ENCODE data around the gene ZSWIM1.

ZSWIM1 gene

GRCh38 chr20:45880988-45881788 lies at the start of gene ZSWIM1:
TSS of gene ZSWIM1 (plus strand) at chr20:45881227. CDS start at chr20:45882593, 1,366 bp downstream.
- H3K4me3 ChIP-seq (ENCODE audit: low read depth, low read length) = peak within 1 kb of the TSS; percentile 82

DNA sequence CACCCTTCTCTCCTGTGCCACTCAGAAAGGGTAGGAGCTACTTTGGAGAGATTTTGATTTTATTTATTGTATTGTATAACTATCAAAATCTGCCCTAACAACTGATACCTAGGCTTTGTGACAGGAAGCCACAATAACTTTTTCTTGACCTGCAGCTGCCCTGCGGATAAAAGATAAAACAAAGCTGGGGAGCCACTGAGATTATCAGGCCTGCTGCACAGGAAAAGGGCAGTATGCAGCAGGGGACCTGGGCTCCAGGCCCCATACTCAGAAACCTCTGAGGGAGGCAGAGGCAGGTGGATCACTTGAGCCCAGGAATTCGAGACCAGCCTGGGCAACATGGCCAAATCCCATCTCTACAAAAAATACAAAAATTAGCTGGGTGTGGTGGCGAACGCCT lies 48.4 kb upstream of the ZSWIM1 start:
- H3K4me3 ChIP-seq (ENCODE audit: low read depth, low read length) = no peak overlapping the region

DNA sequence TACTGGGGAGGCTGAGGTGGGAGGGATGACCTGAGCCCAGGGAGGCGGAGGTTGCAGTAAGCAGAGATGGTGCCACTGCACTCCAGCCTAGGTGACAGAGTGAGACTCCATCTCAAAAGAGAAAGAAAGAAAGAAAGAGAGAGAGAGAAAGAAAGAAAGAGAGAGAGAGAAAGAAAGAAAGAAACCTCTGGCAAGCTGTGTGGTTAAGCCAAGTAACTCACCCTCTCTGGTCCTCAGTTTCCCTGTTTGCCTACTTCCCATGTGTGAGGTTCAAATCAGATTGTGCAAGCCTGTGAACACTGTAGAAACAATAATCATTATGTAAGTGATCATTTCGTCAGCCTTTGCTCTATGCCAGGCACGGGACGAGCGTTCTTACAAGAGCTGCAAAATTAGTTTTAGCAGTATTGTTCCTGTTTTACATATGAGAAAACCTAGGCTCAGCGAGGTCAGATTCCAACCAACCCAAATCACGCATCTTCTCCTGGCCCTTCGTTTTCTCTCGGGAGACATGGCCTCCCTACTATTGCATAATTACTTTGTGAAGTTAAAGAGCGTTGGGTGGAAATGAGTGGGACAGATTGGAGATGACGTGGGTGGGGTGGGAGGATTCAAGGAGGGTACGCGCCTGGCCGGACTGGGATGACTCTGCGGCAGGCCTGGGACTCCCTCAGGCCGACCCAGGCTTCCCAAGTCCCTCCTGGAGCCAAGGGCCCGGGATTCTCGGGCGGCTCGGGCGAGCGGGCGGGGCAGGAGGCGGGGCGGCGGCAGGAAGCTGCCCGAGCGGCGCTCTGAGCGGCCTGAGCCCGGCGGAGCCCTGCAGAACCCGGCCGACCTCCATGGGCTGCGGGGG lies 47.8 kb upstream of the ZSWIM1 start, which contains the start of gene SNX21:
Gene SNX21, plus strand, starts transcription at position 770 of the 853 bp plus-strand sequence. CDS start 121 bp downstream, outside the sequence.
- H3K4me3 ChIP-seq (ENCODE audit: low read depth, low read length) = peak within 1 kb of the TSS; percentile 52

DNA sequence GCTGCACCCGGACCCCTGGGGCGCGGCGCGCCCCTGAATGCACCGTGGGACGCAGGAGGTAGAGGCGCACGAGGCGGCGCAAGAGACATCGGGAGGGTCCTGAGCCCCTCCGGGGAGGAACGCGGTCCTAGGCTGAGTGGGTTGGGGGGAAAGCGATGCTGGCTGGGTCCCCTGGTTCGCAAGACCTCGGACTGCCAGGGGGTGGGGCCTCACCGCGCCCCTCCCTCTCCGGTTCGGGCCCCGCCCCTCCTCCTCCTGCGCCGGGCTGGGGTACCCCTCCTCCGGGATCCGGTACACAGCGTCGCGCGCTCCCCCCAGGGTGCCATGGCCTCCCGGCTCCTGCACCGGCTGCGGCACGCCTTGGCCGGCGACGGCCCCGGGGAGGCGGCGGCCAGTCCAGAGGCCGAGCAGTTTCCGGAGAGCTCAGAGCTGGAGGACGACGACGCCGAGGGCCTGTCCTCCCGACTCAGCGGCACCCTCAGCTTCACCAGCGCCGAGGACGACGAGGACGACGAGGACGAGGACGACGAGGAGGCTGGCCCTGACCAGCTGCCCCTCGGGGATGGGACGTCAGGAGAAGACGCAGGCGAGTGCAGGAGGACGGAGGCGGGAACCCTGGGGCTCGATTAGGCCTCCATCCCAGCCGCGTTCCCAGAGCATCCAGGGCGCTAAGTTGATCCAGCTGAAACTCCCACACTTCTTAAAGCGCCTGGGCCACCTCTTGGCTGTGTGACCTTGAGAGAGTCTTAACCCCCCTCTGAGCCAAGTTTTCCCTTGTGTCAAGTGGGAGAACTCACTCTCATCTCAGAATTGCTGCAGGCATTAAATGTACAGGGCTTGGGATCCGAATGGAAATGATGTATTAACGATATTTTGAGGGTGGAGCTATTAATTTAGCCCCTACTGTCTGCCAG lies 46.9 kb upstream of the ZSWIM1 start:
- H3K4me3 ChIP-seq (ENCODE audit: low read depth, low read length) = peak overlapping the region; percentile 52

GRCh38 chr20:45834797-45835161 lies 46.2 kb upstream of the ZSWIM1 start:
- peak overlapping the region; percentile 52 for H3K4me3 ChIP-seq (ENCODE audit: low read depth, low read length)

GRCh38 chr20:45835329-45835765 lies 45.7 kb upstream of the ZSWIM1 start:
- H3K4me3 ChIP-seq (ENCODE audit: low read depth, low read length) = no peak overlapping the region

GRCh38 chr20:45835825-45836224 lies 45.2 kb upstream of the ZSWIM1 start:
- no peak overlapping the region for H3K4me3 ChIP-seq (ENCODE audit: low read depth, low read length)

DNA sequence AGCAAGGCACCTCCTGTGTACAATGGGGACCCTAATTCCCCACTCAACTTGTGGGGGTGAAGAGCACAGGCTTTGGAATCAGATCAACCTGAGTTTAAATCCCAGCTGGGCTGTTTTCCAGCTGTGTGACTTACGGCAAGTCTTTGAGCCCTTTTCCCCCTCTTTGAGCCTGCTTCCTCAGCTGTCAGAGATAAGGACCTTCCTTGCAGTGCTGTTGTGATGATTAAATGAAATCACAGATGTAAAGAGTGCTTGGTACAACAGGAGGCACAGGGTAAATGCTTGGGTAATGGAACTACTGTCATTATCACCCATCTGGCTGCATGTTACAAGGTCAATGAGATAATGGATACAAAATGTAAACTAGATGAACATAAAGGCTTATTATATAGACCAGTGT lies 44.2 kb upstream of the ZSWIM1 start:
- H3K4me3 ChIP-seq (ENCODE audit: low read depth, low read length) = no peak overlapping the region

GRCh38 chr20:45840700-45841198 lies 40.3 kb upstream of the ZSWIM1 start:
- no peak overlapping the region for H3K4me3 ChIP-seq (ENCODE audit: low read depth, low read length)

GRCh38 chr20:45841407-45842129 lies 39.5 kb upstream of the ZSWIM1 start:
- no peak overlapping the region for H3K4me3 ChIP-seq (ENCODE audit: low read depth, low read length)

- no peak overlapping the region for H3K4me3 ChIP-seq (ENCODE audit: low read depth, low read length)
Observed at GRCh38 chr20:45842169-45842812, 38.7 kb upstream of the ZSWIM1 start.

DNA sequence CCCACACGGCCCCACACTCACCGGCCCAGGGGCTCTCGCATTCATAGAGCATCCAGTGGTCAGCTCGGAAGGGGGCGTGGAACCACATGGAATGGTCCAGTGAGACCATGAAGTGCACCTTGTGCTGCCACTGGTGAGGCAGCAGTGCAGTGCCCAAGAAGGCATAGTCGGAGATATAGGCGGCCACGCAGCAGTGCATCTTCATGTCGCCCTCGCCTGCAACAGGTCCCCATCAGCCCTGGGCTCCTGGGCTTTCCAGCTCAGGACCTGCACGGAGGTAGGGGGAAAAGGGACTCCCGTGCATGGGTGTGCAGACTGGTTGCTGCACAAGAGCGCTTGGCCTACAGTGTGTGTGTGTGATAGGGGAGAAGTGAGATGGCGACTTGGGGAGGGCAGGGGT lies 37.5 kb upstream of the ZSWIM1 start:
- no peak overlapping the region for H3K4me3 ChIP-seq (ENCODE audit: low read depth, low read length)

GRCh38 chr20:45845452-45845851 lies 35.6 kb upstream of the ZSWIM1 start:
- no peak overlapping the region for H3K4me3 ChIP-seq (ENCODE audit: low read depth, low read length)

DNA sequence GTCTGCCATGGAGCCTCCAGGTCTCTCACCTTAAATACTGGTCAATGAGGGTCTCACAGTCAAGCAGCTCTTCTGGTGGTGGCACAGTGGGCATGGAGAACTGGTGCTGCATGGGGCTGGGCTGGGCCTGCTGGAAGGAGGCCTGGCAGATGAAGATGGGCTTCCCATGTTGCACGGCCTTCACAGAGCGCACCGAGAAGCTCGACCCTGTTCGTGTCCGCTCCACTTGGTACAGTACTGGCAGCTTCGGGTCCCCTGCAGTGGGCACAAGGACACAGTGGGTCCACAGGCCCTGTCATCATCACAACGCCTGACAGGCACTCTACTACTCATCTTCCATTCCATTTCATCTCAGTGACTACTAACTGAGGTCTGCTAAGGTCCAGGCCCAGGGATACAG lies 32.6 kb upstream of the ZSWIM1 start:
- H3K4me3 ChIP-seq (ENCODE audit: low read depth, low read length) = no peak overlapping the region

GRCh38 chr20:45848969-45849582 lies 32.0 kb upstream of the ZSWIM1 start:
- H3K4me3 ChIP-seq (ENCODE audit: low read depth, low read length) = no peak overlapping the region

DNA sequence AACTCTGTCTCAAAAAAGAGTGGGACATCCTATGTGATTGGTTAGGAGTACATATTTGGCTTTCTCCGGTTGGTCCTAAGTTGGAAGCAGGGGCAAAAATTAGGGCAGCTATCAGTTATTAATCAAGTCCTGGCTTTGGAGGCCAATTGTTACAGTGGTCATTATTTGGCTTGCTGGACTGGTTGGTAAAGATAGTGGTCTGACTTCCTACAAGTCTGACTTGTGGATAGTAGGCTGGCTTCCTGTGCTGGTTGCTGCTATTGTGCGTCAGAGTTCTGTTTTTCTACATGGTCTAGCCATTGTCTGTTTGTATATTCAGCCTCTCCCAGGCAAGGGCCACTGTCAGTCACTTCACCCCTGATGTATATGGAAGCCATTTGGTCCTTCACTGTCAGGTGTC lies 30.8 kb upstream of the ZSWIM1 start:
- H3K4me3 ChIP-seq (ENCODE audit: low read depth, low read length) = no peak overlapping the region

GRCh38 chr20:45850926-45851325 lies 30.1 kb upstream of the ZSWIM1 start:
- H3K4me3 ChIP-seq (ENCODE audit: low read depth, low read length) = no peak overlapping the region

DNA sequence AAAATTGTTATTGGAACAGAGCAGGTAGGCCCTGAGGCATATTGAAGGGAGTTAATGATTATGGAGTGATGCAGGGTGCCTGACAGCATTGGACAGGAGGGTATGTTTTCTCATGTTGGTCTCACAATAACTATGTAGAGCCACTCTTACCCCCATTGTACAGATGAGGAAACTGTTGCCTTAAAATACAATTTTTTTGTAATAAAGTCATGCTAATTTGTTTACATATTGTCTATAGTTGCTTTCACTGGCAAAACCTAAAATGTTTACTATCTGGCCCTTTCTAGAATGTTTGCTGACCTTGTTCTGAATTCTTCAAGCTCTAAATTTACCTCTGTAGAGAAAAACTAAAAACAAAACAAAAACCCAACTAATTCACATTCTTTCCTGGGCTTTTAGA lies 29.5 kb upstream of the ZSWIM1 start:
- H3K4me3 ChIP-seq (ENCODE audit: low read depth, low read length) = no peak overlapping the region

- H3K4me3 ChIP-seq (ENCODE audit: low read depth, low read length) = no peak overlapping the region
Observed at GRCh38 chr20:45852326-45852725, 28.7 kb upstream of the ZSWIM1 start.

Measured in iPS-11a (cell line).